ENCODE data around the gene MRPL30. TPM values are rescaled to one million over a fixed set of nuclear protein-coding genes. Genes with fewer than 3 reads are reported as not detected.
"Not testable (repeated sequence)": the region's sequence is repeated elsewhere in the genome, so short reads cannot be mapped to it uniquely, and the experiment has no call there.

The MRPL30 gene
- total and polyA plus RNA-seq, 2 donors (not counting 1 experiment from before 2014, with no cell fraction given) = 26.8 to 39.3 TPM

DNA sequence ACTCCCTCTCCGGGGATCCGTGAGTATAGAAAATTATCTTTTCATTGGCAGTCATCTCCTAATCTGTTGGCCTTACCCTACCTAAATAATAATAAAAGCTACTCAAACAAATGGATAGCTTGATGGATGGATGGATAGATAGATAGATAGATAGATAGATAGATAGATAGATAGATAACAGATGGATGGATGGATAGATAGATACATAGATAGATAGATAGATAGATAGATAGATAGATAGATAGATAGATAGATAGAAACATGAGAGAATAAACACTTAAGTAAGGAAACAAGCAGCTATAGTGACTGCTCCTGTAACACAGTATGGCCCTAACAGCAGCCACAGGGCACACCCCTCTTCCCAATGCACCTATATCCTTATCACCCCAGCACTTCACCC, 35.1 kb downstream of the MRPL30 start:
- Histone ChIP-seq H3K9ac (ENCODE audit: insufficient read depth, low read length) (no peak overlapping the region), H2AFZ (ENCODE audit: low read length) (no peak overlapping the region), H4K20me1 (ENCODE audit: control insufficient read depth, extremely low read depth, insufficient read depth, low read length) (no peaks in the 10 kb centered on the region), H3K4me2 (ENCODE audit: extremely low read depth, insufficient read depth, low read length) (no peak overlapping the region), H3K36me3 (ENCODE audit: control insufficient read depth, insufficient read depth, low read length) (no peaks in the 10 kb centered on the region), H3K27me3 (ENCODE audit: control insufficient read depth, insufficient read depth, low read length) (no peaks in the 10 kb centered on the region), H3K4me3 (replicated peaks in 1 of 4; ENCODE audit: control extremely low read depth in 1 of 4, insufficient read depth in 1 of 4, low read depth in 3 of 4, low read length in 4 of 4) (no peak overlapping the region), H3K27ac (ENCODE audit: insufficient read depth, low read length) (no peak overlapping the region), H3K4me1 (ENCODE audit: control insufficient read depth, extremely low read depth, insufficient read depth, low read length) (no peaks in the 10 kb centered on the region), H3K79me2 (ENCODE audit: control insufficient read depth, insufficient read depth, low read length) (no peaks in the 10 kb centered on the region), H3K9me3 (ENCODE audit: control insufficient read depth, insufficient read depth, low read depth, low read length) (no peaks in the 10 kb centered on the region)
- no peak for DNase-seq (ENCODE audit: low read depth in 2 of 2)
- TF ChIP-seq, protein P1, sequence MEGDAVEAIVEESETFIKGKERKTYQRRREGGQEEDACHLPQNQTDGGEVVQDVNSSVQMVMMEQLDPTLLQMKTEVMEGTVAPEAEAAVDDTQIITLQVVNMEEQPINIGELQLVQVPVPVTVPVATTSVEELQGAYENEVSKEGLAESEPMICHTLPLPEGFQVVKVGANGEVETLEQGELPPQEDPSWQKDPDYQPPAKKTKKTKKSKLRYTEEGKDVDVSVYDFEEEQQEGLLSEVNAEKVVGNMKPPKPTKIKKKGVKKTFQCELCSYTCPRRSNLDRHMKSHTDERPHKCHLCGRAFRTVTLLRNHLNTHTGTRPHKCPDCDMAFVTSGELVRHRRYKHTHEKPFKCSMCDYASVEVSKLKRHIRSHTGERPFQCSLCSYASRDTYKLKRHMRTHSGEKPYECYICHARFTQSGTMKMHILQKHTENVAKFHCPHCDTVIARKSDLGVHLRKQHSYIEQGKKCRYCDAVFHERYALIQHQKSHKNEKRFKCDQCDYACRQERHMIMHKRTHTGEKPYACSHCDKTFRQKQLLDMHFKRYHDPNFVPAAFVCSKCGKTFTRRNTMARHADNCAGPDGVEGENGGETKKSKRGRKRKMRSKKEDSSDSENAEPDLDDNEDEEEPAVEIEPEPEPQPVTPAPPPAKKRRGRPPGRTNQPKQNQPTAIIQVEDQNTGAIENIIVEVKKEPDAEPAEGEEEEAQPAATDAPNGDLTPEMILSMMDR (conservative IDR thresholded peaks at IDR 0.05 in 1 of 2, IDR thresholded peaks at IDR 0.05 in 1 of 2; ENCODE audit: low read depth in 1 of 2, low read length in 2 of 2) = no peak
- no peak for TF ChIP-seq EZH2 (IDR thresholded peaks at IDR 0.05; ENCODE audit: low read length, missing control alignments)

DNA sequence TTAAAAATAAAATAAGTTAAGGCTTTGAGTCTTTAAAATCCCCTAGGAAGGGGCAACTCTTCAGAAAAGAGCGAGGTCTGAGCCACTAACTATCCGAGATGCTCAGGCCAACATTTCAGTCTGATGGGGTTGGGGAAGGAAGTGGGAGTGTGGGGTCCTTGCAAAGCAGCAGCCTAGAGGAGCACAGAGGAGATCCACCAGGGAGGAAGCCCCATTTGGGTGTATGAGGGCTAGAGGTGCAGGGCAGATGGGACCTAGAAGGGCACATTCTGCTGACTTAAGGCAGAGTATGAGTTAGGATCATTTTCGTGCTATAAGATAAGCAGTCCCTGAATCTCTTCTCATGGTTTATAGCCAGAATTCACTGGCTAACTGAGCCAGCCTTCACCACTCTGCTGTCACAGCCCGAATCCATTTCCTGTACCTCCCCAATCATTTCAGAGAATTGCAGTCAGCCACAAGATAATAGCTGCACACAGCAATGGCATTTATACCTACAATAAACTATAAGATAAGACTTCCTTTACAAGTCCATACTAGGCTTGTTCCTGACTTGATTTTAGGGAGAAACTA, 37.0 kb downstream of the MRPL30 start:
- no peaks in the 10 kb centered on the region for H3K27me3 ChIP-seq (ENCODE audit: control insufficient read depth, insufficient read depth, low read length)
- no peaks in the 10 kb centered on the region for H3K4me1 ChIP-seq (ENCODE audit: control insufficient read depth, extremely low read depth, insufficient read depth, low read length)
- no peaks in the 10 kb centered on the region for H3K79me2 ChIP-seq (ENCODE audit: control insufficient read depth, insufficient read depth, low read length)
- no peaks in the 10 kb centered on the region for H4K20me1 ChIP-seq (ENCODE audit: control insufficient read depth, extremely low read depth, insufficient read depth, low read length)
- no peak overlapping the region for H3K4me3 ChIP-seq (replicated peaks in 1 of 4; ENCODE audit: control extremely low read depth in 1 of 4, insufficient read depth in 1 of 4, low read depth in 3 of 4, low read length in 4 of 4)
- no peaks in the 10 kb centered on the region for H3K36me3 ChIP-seq (ENCODE audit: control insufficient read depth, insufficient read depth, low read length)
- no peak for DNase-seq (ENCODE audit: low read depth in 2 of 2)
- no peak for TF ChIP-seq EZH2 (IDR thresholded peaks at IDR 0.05; ENCODE audit: low read length, missing control alignments)
- TF ChIP-seq, protein P1 (conservative IDR thresholded peaks at IDR 0.05 in 1 of 2, IDR thresholded peaks at IDR 0.05 in 1 of 2; ENCODE audit: low read depth in 1 of 2, low read length in 2 of 2) = no peak
- no peaks in the 10 kb centered on the region for H3K9me3 ChIP-seq (ENCODE audit: control insufficient read depth, insufficient read depth, low read depth, low read length)
- no peak overlapping the region for H3K27ac ChIP-seq (ENCODE audit: insufficient read depth, low read length)
- H2AFZ ChIP-seq (ENCODE audit: low read length) = no peak overlapping the region
- no peak overlapping the region for H3K4me2 ChIP-seq (ENCODE audit: extremely low read depth, insufficient read depth, low read length)
- no peak overlapping the region for H3K9ac ChIP-seq (ENCODE audit: insufficient read depth, low read length)

DNA sequence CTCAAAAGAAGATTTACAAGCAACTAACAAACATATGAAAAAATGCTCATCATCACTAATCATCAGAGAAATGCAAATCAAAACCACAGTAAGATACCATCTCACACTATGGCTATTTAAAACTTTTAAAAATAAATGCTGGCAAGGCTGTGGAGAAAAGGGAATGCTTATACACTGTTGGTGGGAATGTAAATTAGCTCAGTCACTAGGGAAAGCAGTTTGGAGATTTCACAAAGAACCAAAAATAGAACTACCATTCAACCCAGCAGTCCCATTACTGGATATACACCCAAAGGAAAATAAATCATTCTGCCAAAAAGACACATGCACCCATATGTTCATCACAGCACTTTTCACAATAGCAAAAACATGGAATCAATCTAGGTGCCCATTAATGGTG, 52.2 kb downstream of the MRPL30 start:
- H4K20me1 ChIP-seq (ENCODE audit: control insufficient read depth, extremely low read depth, insufficient read depth, low read length); H3K4me3 ChIP-seq (replicated peaks in 1 of 4; ENCODE audit: control extremely low read depth in 1 of 4, insufficient read depth in 1 of 4, low read depth in 3 of 4, low read length in 4 of 4); H3K9me3 ChIP-seq (ENCODE audit: control insufficient read depth, insufficient read depth, low read depth, low read length); H3K4me1 ChIP-seq (ENCODE audit: control insufficient read depth, extremely low read depth, insufficient read depth, low read length); H2AFZ ChIP-seq (ENCODE audit: low read length); DNase-seq (ENCODE audit: low read depth in 2 of 2); H3K79me2 ChIP-seq (ENCODE audit: control insufficient read depth, insufficient read depth, low read length); H3K9ac ChIP-seq (ENCODE audit: insufficient read depth, low read length); H3K27me3 ChIP-seq (ENCODE audit: control insufficient read depth, insufficient read depth, low read length); H3K4me2 ChIP-seq (ENCODE audit: extremely low read depth, insufficient read depth, low read length); H3K27ac ChIP-seq (ENCODE audit: insufficient read depth, low read length); H3K36me3 ChIP-seq (ENCODE audit: control insufficient read depth, insufficient read depth, low read length): not testable (repeated sequence)

Measured in fibroblast of lung (primary cell).